Endothelial cell (in vitro differentiated cells): ENCODE data around the gene EEF1AKMT3. TPM values are rescaled to one million over a fixed set of nuclear protein-coding genes. Genes with fewer than 3 reads are reported as not detected.

ENCODE experiments used
- DNase-seq: peaks from one replicate; pipeline ENCODE4 v3.0.0; 2021; ENCODE audit warnings: low spot score
- H3K27ac Mint-ChIP-seq: one replicate; pipeline ENCODE4 v1.8.0; 2021; ENCODE audit warnings: mixed read lengths, inconsistent platforms; ENCODE audit not compliant: unreplicated experiment
- H3K27me3 Mint-ChIP-seq: one replicate; pipeline ENCODE4 v1.8.0; 2021; ENCODE audit warnings: mild to moderate bottlenecking, moderate library complexity, mixed read lengths, inconsistent platforms; ENCODE audit not compliant: unreplicated experiment
- H3K36me3 Mint-ChIP-seq: one replicate; pipeline ENCODE4 v1.8.0; 2021; ENCODE audit warnings: mild to moderate bottlenecking, low read depth, mixed read lengths, inconsistent platforms; ENCODE audit not compliant: unreplicated experiment
- H3K4me1 Mint-ChIP-seq: one replicate; pipeline ENCODE4 v1.8.0; 2021; ENCODE audit warnings: mild to moderate bottlenecking, mixed read lengths, inconsistent platforms; ENCODE audit not compliant: unreplicated experiment
- H3K4me3 Mint-ChIP-seq: one replicate; pipeline ENCODE4 v1.8.0; 2021; ENCODE audit warnings: mild to moderate bottlenecking, mixed read lengths, inconsistent platforms; ENCODE audit not compliant: unreplicated experiment
- H3K9me3 Mint-ChIP-seq: one replicate; pipeline ENCODE4 v1.8.0; 2021; ENCODE audit warnings: mixed read lengths, inconsistent platforms; ENCODE audit not compliant: unreplicated experiment
- total RNA-seq: library from RNA; stranded (reverse); fragmentation: NEBNext Ultra II Directional; extraction: Animal tissue kit (Norgen Biotek cat#: 25700); gene quantifications from one replicate; pipeline ENCODE4 v1.2.1, GENCODE V29; 2021; ENCODE audit not compliant: unreplicated experiment
- TF ChIP-seq, protein P1 (sequence below): fragments of 200-600 bp; sonication (generic); IDR thresholded peaks from one replicate; pipeline ENCODE4 v1.5.0; 2021; ENCODE audit warnings: antibody characterized with exemption; ENCODE audit not compliant: unreplicated experiment

The EEF1AKMT3 gene
- total RNA-seq, 1 donor from 2014 or later = 8.6 TPM

DNA sequence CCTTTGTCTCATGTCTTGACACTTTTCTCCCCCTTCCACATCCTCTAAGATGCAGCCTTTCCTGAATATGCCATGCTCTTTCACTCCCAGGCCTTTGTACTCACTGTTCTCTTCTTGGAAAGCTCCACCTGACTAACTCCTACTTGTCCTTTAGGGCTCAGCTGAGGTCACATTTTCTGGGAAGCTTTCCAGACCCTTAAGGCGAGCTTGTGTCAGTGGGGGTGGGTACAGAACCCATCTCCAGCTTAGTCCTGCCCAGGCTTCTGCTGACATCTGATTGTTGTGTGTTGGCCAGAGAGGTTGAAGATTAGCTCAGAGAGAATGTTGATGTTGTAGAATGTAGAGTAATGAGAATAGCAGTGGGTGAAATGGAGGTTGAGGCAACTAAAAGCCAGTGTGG, 7.3 kb downstream of the EEF1AKMT3 start:
- Mint-ChIP-seq H3K36me3 (peaks cover 22% of the 10 kb centered on the region), H3K9me3 (no peaks in the 10 kb centered on the region), H3K27ac (no peak overlapping the region), H3K27me3 (peaks cover 2% of the 10 kb centered on the region), H3K4me1 (peaks cover 15% of the 10 kb centered on the region), H3K4me3 (no peak overlapping the region)
- TF ChIP-seq, protein P1, sequence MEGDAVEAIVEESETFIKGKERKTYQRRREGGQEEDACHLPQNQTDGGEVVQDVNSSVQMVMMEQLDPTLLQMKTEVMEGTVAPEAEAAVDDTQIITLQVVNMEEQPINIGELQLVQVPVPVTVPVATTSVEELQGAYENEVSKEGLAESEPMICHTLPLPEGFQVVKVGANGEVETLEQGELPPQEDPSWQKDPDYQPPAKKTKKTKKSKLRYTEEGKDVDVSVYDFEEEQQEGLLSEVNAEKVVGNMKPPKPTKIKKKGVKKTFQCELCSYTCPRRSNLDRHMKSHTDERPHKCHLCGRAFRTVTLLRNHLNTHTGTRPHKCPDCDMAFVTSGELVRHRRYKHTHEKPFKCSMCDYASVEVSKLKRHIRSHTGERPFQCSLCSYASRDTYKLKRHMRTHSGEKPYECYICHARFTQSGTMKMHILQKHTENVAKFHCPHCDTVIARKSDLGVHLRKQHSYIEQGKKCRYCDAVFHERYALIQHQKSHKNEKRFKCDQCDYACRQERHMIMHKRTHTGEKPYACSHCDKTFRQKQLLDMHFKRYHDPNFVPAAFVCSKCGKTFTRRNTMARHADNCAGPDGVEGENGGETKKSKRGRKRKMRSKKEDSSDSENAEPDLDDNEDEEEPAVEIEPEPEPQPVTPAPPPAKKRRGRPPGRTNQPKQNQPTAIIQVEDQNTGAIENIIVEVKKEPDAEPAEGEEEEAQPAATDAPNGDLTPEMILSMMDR = no peak
- DNase-seq = no peak

DNA sequence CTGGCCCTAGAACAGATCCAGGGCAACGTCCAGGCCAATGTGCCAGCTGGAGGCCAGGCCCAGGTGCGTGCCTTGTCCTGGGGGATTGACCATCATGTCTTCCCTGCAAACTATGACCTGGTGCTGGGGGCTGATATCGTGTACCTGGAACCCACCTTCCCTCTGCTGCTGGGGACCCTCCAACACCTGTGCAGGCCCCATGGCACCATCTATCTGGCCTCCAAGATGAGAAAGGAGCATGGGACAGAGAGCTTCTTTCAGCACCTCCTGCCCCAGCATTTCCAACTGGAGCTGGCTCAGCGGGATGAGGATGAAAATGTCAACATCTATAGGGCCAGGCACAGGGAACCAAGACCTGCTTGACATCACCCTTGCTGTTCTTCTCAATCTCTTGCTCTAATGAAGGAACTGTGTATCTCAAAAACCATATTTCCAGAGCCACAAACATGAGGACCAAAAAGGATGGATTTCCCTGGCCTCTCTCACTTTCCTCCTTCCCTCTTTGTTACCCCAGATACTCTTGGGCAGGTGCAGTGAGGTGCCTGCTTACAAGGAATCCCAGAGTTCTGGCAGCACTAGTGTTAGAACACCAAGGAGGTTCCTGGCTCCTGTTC, 8.0 kb downstream of the EEF1AKMT3 start:
- no peak overlapping the region for H3K4me3 Mint-ChIP-seq
- DNase-seq = no peak
- H3K27me3 Mint-ChIP-seq = peaks cover 2% of the 10 kb centered on the region
- no peaks in the 10 kb centered on the region for H3K9me3 Mint-ChIP-seq
- TF ChIP-seq, protein P1 = no peak
- H3K27ac Mint-ChIP-seq = no peak overlapping the region
- H3K36me3 Mint-ChIP-seq = peaks cover 22% of the 10 kb centered on the region
- H3K4me1 Mint-ChIP-seq = peaks cover 15% of the 10 kb centered on the region

DNA sequence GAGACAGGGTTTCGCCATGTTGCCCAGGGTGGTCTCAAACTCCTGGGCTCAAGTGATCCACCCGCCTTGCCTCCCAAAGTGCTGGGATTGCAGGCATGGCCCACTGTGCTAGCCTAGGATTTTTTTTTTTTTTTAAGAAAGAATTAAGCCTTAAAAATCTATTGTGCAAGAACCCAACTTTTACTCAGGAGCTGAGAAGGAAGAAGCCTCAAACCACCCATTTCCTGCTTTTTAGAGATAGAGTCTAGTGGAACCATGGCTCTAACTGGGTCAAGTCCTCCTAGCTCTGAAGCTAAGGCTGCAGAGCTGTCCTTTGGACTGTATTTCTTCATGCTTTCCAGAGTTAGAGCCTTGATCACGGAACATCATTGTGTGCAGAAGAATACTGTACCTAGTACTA, 8.8 kb downstream of the EEF1AKMT3 start:
- Mint-ChIP-seq H3K4me1 (peaks cover 15% of the 10 kb centered on the region), H3K36me3 (peaks cover 20% of the 10 kb centered on the region), H3K27ac (no peak overlapping the region), H3K4me3 (no peak overlapping the region), H3K9me3 (no peaks in the 10 kb centered on the region), H3K27me3 (peaks cover 2% of the 10 kb centered on the region)
- no peak for DNase-seq
- TF ChIP-seq, protein P1 = no peak

DNA sequence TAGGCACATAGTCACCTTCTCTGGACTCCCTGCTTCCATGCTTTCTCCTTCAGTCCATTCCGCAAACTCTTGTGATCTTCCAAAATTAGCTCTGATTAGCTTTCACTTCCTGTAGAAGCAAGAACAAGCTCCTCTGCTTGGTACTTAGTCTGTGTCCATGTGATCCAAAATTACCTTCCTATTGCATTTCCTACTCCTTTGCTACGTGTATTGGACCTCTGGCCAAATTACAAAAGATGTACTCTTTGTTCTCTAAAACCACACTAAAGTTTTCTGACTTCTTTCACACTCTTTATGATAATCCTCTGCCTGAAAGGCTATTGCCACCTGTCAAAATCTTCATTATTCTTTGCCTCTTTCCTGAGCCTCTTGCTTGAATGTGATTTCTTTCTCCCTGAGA, 9.4 kb downstream of the EEF1AKMT3 start:
- Mint-ChIP-seq H3K27ac (no peak overlapping the region), H3K36me3 (peaks cover 24% of the 10 kb centered on the region), H3K9me3 (no peaks in the 10 kb centered on the region), H3K27me3 (peaks cover 2% of the 10 kb centered on the region), H3K4me1 (peaks cover 15% of the 10 kb centered on the region), H3K4me3 (peak overlapping the region; percentile 15)
- TF ChIP-seq, protein P1 = no peak
- DNase-seq = no peak

DNA sequence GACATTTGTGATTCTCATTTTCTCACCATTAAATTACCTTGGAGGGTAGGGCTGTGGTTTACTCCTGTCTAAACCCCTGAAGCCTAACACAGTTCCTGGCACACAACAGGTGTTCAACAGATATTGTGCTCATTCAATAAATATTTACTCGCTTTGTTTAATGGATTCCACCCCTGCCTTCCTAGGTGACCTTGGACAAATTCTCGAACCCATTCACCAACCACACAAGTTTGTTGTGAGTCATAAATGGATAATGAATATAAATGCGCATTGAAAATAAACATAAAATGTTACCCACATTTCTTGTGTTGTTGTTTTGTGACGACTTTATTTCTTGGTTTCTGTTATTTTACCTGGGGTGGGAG, 9.8 kb downstream of the EEF1AKMT3 start:
- Mint-ChIP-seq H3K4me1 (peaks cover 15% of the 10 kb centered on the region), H3K9me3 (no peaks in the 10 kb centered on the region), H3K36me3 (peaks cover 28% of the 10 kb centered on the region), H3K27me3 (peaks cover 2% of the 10 kb centered on the region), H3K27ac (no peak overlapping the region), H3K4me3 (peak overlapping the region; percentile 100)
- TF ChIP-seq, protein P1 = no peak
- DNase-seq = no peak
